Astrocyte (in vitro differentiated cells and primary cell): ENCODE data around the gene TUBA1C. TPM values are rescaled to one million over a fixed set of nuclear protein-coding genes. Genes with fewer than 3 reads are reported as not detected.

Experiments used
- DNase-seq: peaks from one replicate; pipeline ENCODE4 v3.0.0-alpha.2; 2010; ENCODE audit warnings: low read depth
- FAIRE-seq: peaks from 2 replicates; lab custom pipeline; 2011; peaks lifted over from hg19 to GRCh38; lab: Jason Lieb, UNC
- H2AFZ ChIP-seq: 2 replicates; pipeline ENCODE4 v1.6.0; 2012; ENCODE audit warnings: low read depth, low read length, inconsistent platforms
- H3K27ac ChIP-seq: 2 replicates; pipeline ENCODE4 v1.5.1; 2011; ENCODE audit warnings: low read depth, low read length, inconsistent platforms
- H3K27me3 ChIP-seq: 2 replicates; pipeline ENCODE4 v1.6.0; 2011; ENCODE audit warnings: low read length, inconsistent platforms; ENCODE audit not compliant: insufficient read depth
- H3K36me3 ChIP-seq: 2 replicates; pipeline ENCODE4 v1.5.1; 2011; ENCODE audit warnings: low read length, inconsistent platforms; ENCODE audit not compliant: insufficient read depth
- H3K4me1 ChIP-seq: 2 replicates; pipeline ENCODE4 v1.5.1; 2011; ENCODE audit warnings: low read length, inconsistent platforms; ENCODE audit not compliant: insufficient read depth
- H3K4me2 ChIP-seq: 2 replicates; pipeline ENCODE4 v1.6.0; 2012; ENCODE audit warnings: low read length, inconsistent platforms
- H3K4me3 ChIP-seq: 2 replicates; pipeline ENCODE4 v1.5.1; 2011; ENCODE audit warnings: low read depth, mild to moderate bottlenecking, low read length, inconsistent platforms; ENCODE audit not compliant: insufficient read depth
- H3K79me2 ChIP-seq: 2 replicates; pipeline ENCODE4 v1.6.0; 2012; ENCODE audit warnings: mild to moderate bottlenecking, low read length, inconsistent platforms; ENCODE audit not compliant: insufficient read depth
- H3K9ac ChIP-seq: 2 replicates; pipeline ENCODE4 v1.6.0; 2012; ENCODE audit warnings: mild to moderate bottlenecking, low read length, inconsistent platforms
- H3K9me3 ChIP-seq: 2 replicates; pipeline ENCODE4 v1.5.1; 2012; ENCODE audit warnings: low read depth, mild to moderate bottlenecking, low read length, inconsistent platforms; ENCODE audit not compliant: insufficient read depth
- H4K20me1 ChIP-seq: 2 replicates; pipeline ENCODE4 v1.6.0; 2012; ENCODE audit warnings: low read length, inconsistent platforms; ENCODE audit not compliant: insufficient read depth
- H3K27ac Mint-ChIP-seq: one replicate; pipeline ENCODE4 v1.8.0; 2021; ENCODE audit warnings: mild to moderate bottlenecking, mixed read lengths; ENCODE audit not compliant: unreplicated experiment
- H3K27me3 Mint-ChIP-seq: one replicate; pipeline ENCODE4 v1.8.0; 2021; ENCODE audit warnings: low read depth, mixed read lengths; ENCODE audit not compliant: unreplicated experiment
- H3K36me3 Mint-ChIP-seq: one replicate; pipeline ENCODE4 v1.8.0; 2021; ENCODE audit warnings: low read depth, mixed read lengths; ENCODE audit not compliant: unreplicated experiment
- H3K4me1 Mint-ChIP-seq: one replicate; pipeline ENCODE4 v1.8.0; 2021; ENCODE audit warnings: low read depth, mixed read lengths; ENCODE audit not compliant: unreplicated experiment
- H3K4me3 Mint-ChIP-seq: one replicate; pipeline ENCODE4 v1.8.0; 2021; ENCODE audit warnings: mild to moderate bottlenecking, moderate library complexity, mixed read lengths; ENCODE audit not compliant: unreplicated experiment
- H3K9me3 Mint-ChIP-seq: one replicate; pipeline ENCODE4 v1.8.0; 2021; ENCODE audit warnings: mild to moderate bottlenecking, mixed read lengths; ENCODE audit not compliant: unreplicated experiment
- CTCF ChIP-seq: IDR thresholded peaks from 2 replicates; pipeline ENCODE4 v1.5.1; 2011; ENCODE audit warnings: low read depth, mild to moderate bottlenecking, inconsistent platforms, low read length, moderate library complexity; ENCODE audit not compliant: insufficient read depth
- EZH2 ChIP-seq: IDR thresholded peaks from 2 replicates; pipeline ENCODE4 v1.6.1; 2012; ENCODE audit warnings: mild to moderate bottlenecking, low read length, inconsistent platforms; ENCODE audit not compliant: insufficient read depth
- total RNA-seq: library from RNA; stranded (reverse); gene quantifications from 2 replicates; pipeline ENCODE4 v1.2.1, GENCODE V29; 2021

The TUBA1C gene
- total RNA-seq, 1 donor from 2014 or later = 408 TPM

GRCh38 chr12:49288412-49288853 lies 23.6 kb downstream of the TUBA1C start:
- FAIRE-seq (peak; percentile 71), DNase-seq (no peak)
- Mint-ChIP-seq H3K4me1 (no peaks in the 10 kb centered on the region), H3K36me3 (no peaks in the 10 kb centered on the region), H3K27me3 (peaks cover 30% of the 10 kb centered on the region), H3K4me3 (no peak overlapping the region), H3K9me3 (no peaks in the 10 kb centered on the region), H3K27ac (no peak overlapping the region)
- TF ChIP-seq EZH2 (no peak), CTCF (peak; percentile 92)
- no peaks in the 10 kb centered on the region for H3K4me1 ChIP-seq
- H3K27ac ChIP-seq = no peak overlapping the region
- no peaks in the 10 kb centered on the region for H3K36me3 ChIP-seq
- peaks cover 9% of the 10 kb centered on the region for H3K27me3 ChIP-seq
- H3K4me2 ChIP-seq = no peak overlapping the region
- H2AFZ ChIP-seq = peak overlapping the region; percentile 25
- H3K4me3 ChIP-seq = no peak overlapping the region
- no peaks in the 10 kb centered on the region for H3K9me3 ChIP-seq
- no peaks in the 10 kb centered on the region for H3K79me2 ChIP-seq
- H3K9ac ChIP-seq = no peak overlapping the region
- H4K20me1 ChIP-seq = no peaks in the 10 kb centered on the region

GRCh38 chr12:49288922-49289555 lies 24.2 kb downstream of the TUBA1C start:
- H3K27me3 Mint-ChIP-seq = peaks cover 35% of the 10 kb centered on the region
- FAIRE-seq = no peak

More at GRCh38 chr12:49288922-49289555, 24.2 kb downstream of the TUBA1C start:
- Histone ChIP-seq H3K36me3 (no peaks in the 10 kb centered on the region), H3K27ac (no peak overlapping the region), H3K27me3 (peaks cover 11% of the 10 kb centered on the region), H3K4me1 (no peaks in the 10 kb centered on the region), H3K9ac (no peak overlapping the region), H2AFZ (no peak overlapping the region), H4K20me1 (no peaks in the 10 kb centered on the region), H3K9me3 (no peaks in the 10 kb centered on the region), H3K4me3 (no peak overlapping the region), H3K4me2 (no peak overlapping the region), H3K79me2 (no peaks in the 10 kb centered on the region)
- H3K36me3 Mint-ChIP-seq = no peaks in the 10 kb centered on the region
- H3K27ac Mint-ChIP-seq = no peak overlapping the region
- no peaks in the 10 kb centered on the region for H3K4me1 Mint-ChIP-seq
- no peak overlapping the region for H3K4me3 Mint-ChIP-seq
- TF ChIP-seq EZH2 (no peak), CTCF (no peak)
- no peak for DNase-seq
- no peaks in the 10 kb centered on the region for H3K9me3 Mint-ChIP-seq
